KOPT-K1 (cell line): ENCODE measurements around the gene RABEP2.
A peak's percentile ranks its signal among the peaks of the same experiment; 100 is the strongest.

Experiments used
- H3K27ac ChIP-seq: fragments of 200-600 bp; sonication (generic); 2 replicates; pipeline ENCODE4 v1.5.1; 2016; ENCODE audit warnings: antibody characterized with exemption, mild to moderate bottlenecking, low read depth, low read length; ENCODE audit not compliant: poor library complexity, severe bottlenecking
- H3K36me3 ChIP-seq: fragments of 200-600 bp; sonication (generic); 2 replicates; pipeline ENCODE4 v1.5.1; 2017; ENCODE audit warnings: antibody characterized with exemption, mild to moderate bottlenecking, low read length, moderate library complexity; ENCODE audit not compliant: insufficient read depth
- H3K9me3 ChIP-seq: fragments of 200-600 bp; sonication (generic); 2 replicates; pipeline ENCODE4 v1.5.1; 2017; ENCODE audit warnings: antibody characterized with exemption, low read length, mild to moderate bottlenecking; ENCODE audit not compliant: insufficient read depth, poor library complexity, severe bottlenecking

RABEP2 gene

GRCh38 chr16:28923231-28923587 is 1.8 kb downstream of the RABEP2 start:
- Histone ChIP-seq H3K9me3 (no peaks in the 10 kb centered on the region), H3K36me3 (peaks cover 51% of the 10 kb centered on the region), H3K27ac (no peak overlapping the region)

- Histone ChIP-seq H3K27ac (no peak overlapping the region), H3K36me3 (peaks cover 90% of the 10 kb centered on the region), H3K9me3 (no peaks in the 10 kb centered on the region)
Observed at GRCh38 chr16:28918698-28919097, 6.3 kb downstream of the RABEP2 start.

GRCh38 chr16:28917095-28917494 is 7.9 kb downstream of the RABEP2 start:
- peaks cover 90% of the 10 kb centered on the region for H3K36me3 ChIP-seq
- H3K9me3 ChIP-seq: no peaks in the 10 kb centered on the region
- H3K27ac ChIP-seq: no peak overlapping the region

DNA sequence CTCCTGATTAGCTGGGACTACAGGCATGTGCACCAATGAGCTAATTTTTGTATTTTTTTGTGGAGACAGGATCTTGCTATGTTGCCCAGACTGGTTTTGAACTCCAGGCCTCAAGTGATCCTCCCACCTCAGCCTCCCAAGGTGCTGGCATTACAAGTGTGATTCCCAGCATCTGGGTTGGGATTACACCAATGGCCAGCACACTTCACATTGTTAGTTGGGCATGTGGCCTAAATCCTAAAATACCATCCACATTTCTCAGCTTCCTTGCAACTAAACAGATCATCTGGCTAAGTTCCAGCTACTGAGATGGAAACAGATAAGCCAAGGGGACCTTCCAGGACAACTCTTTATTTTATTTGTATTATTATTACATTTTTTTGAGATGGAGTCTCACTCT is 9.9 kb downstream of the RABEP2 start:
- Histone ChIP-seq H3K27ac (no peak overlapping the region), H3K36me3 (peaks cover 95% of the 10 kb centered on the region), H3K9me3 (no peaks in the 10 kb centered on the region)

DNA sequence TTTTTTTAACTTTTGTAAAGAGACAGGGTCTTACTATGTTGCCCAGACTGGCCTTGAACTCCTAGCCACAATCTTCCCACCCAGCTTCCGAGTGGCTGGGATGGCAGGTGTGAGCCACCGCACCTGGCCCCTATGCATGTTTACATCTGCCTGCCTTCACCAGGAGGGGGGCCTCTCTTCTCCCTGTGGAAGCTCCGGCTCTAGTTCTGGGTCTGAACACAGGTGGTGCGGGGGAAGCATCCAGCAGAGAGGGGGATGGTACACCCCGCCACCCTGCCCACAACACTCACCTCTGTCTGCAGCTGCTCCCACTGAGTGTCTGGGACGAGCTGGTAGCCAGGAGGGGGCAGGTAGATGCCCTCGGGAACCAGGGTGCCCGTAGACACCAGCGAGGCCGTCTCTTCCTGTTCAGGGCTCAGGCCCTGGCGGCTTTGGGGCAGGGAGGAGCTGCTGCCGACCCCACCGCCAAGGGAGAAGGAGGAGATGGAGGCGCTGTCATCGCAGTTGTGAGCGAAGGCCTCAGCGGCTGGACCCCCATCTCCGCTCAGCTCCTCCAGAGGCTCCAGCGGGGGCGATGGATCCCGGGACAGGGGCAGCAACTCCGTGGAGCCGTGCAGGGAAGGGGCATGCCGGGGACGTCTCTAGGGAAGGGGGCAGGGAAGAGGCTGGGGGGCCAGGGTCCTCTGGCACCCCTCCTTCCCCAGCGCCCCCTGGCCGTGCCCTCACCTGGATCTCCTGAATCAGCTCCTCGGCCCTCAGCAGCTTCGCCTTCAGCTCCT is 10.9 kb downstream of the RABEP2 start:
- Histone ChIP-seq H3K27ac (no peak overlapping the region), H3K36me3 (peaks cover 94% of the 10 kb centered on the region), H3K9me3 (no peaks in the 10 kb centered on the region)

- H3K9me3 ChIP-seq: no peaks in the 10 kb centered on the region
- H3K36me3 ChIP-seq: peaks cover 89% of the 10 kb centered on the region
- no peak overlapping the region for H3K27ac ChIP-seq
Observed at GRCh38 chr16:28912558-28912957, 12.5 kb downstream of the RABEP2 start.

- no peaks in the 10 kb centered on the region for H3K9me3 ChIP-seq
- no peak overlapping the region for H3K27ac ChIP-seq
- peaks cover 79% of the 10 kb centered on the region for H3K36me3 ChIP-seq
Observed at GRCh38 chr16:28910086-28911031, 14.7 kb downstream of the RABEP2 start.

- Histone ChIP-seq H3K36me3 (peaks cover 51% of the 10 kb centered on the region), H3K27ac (no peak overlapping the region), H3K9me3 (no peaks in the 10 kb centered on the region)
Observed at GRCh38 chr16:28905800-28906372, 19.2 kb downstream of the RABEP2 start.

GRCh38 chr16:28905229-28905754 is 19.7 kb downstream of the RABEP2 start:
- Histone ChIP-seq H3K27ac (no peak overlapping the region), H3K36me3 (peaks cover 45% of the 10 kb centered on the region), H3K9me3 (no peaks in the 10 kb centered on the region)

DNA sequence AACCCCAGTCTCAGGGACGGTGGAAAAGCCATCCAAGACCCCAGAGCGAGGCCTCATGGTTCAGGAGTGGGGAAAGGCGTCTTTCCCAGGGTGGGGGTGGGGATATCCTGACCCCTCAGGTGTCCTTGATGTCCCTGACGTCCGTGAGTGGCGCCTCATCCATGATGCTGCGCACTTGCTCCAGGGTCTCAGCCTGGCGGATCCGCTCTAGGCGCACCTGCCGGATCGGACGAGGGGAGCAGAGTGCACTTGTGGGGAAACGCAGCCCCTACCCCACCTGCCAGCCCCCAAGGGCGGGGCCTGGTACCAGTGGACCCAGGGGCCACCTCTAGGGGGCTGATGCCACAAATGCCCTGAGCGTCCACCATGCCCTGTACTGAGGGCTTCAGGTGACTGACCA is 20.2 kb downstream of the RABEP2 start:
- no peaks in the 10 kb centered on the region for H3K9me3 ChIP-seq
- H3K36me3 ChIP-seq: peaks cover 42% of the 10 kb centered on the region
- H3K27ac ChIP-seq: no peak overlapping the region

GRCh38 chr16:28904363-28904762 is 20.7 kb downstream of the RABEP2 start:
- Histone ChIP-seq H3K9me3 (no peaks in the 10 kb centered on the region), H3K27ac (no peak overlapping the region), H3K36me3 (peaks cover 38% of the 10 kb centered on the region)

DNA sequence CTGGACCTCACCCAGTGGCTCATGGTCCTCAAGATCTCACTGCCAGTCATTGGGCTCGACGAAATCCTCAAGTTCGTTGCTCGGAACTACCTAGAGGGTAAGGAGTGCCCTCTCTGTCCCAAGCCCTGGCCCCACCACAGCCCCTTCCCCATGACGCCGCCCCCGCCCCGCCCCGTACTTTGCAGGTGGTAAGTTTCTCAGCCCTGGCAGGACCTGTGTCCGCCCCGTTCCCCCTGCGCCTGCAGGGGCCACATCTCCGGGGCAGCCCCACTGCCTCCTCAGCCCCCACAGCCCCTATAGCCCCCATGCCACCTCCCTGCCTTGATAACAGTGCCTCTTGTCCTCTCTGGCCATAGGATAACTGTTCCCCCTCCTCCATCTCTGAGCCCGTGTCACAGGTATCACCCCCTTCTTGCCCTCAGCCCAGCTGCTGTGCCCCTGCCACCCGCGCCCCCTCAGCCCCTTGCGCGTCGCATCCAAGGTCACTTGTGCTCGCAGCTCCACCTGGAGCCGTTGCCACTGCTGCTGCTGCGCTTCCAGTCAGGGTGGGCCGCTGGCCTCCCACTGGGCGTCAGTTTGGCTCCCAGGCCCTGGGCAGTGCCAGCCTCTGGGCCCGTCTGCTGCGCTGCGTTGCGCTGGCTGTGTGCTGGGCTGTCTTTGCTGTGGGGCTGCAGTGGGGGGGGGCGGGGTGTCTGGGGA is 21.5 kb downstream of the RABEP2 start:
- Histone ChIP-seq H3K9me3 (no peaks in the 10 kb centered on the region), H3K36me3 (peaks cover 32% of the 10 kb centered on the region), H3K27ac (peak overlapping the region; percentile 76)

DNA sequence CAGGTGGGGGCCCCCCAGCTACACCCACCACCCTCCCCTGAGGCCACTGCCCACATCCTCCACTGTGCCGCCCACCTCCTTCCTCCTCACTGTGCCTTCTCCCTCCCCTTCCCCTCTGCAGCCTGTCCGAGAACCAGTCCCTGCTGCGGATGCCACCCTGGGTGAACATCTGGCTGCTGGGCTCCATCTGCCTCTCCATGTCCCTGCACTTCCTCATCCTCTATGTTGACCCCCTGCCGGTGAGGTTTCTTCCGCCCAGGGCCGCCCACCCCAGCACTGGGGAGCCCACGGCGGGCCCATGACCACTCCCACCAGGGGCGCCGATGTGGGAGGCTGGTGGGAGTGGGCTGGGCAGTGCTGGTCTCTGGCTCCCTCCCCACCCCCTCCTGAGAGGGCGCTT is 22.1 kb downstream of the RABEP2 start:
- Histone ChIP-seq H3K36me3 (peaks cover 32% of the 10 kb centered on the region), H3K27ac (peak overlapping the region; percentile 76), H3K9me3 (no peaks in the 10 kb centered on the region)

DNA sequence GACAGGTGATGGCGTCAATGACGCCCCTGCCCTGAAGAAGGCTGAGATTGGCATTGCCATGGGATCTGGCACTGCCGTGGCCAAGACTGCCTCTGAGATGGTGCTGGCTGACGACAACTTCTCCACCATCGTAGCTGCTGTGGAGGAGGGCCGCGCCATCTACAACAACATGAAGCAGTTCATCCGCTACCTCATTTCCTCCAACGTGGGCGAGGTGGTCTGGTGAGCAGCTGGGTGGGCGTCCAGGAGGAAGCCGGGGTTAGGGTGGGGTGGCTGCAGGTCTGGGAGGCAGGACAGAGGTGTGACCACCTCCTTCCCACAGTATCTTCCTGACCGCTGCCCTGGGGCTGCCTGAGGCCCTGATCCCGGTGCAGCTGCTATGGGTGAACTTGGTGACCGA is 23.2 kb downstream of the RABEP2 start:
- peaks cover 32% of the 10 kb centered on the region for H3K36me3 ChIP-seq
- peak overlapping the region; percentile 76 for H3K27ac ChIP-seq

More for the DNA sequence above, 23.2 kb downstream of the RABEP2 start:
- no peaks in the 10 kb centered on the region for H3K9me3 ChIP-seq
